ENCODE measurements around the gene C6orf141.

The C6orf141 gene

GRCh38 chr6:49551078-49551865 is 804 bp downstream of the C6orf141 start:
- TF ChIP-seq TAF1 (IDR thresholded peaks at IDR 0.05; ENCODE audit: borderline replicate concordance, insufficient read depth, low read length) (no peak), POLR2AphosphoS5 (IDR thresholded peaks at IDR 0.05; ENCODE audit: low read depth, low read length) (no peak), REST (IDR thresholded peaks at IDR 0.05; ENCODE audit: insufficient read depth in 1 of 2, low read depth in 2 of 2, low read length in 2 of 2) (no peak), FOXP2 (optimal IDR thresholded peaks at IDR 0.05; ENCODE audit: borderline replicate concordance, extremely low read depth, extremely low read length, insufficient read depth) (no peak), SIN3A (IDR thresholded peaks at IDR 0.05; ENCODE audit: borderline replicate concordance, insufficient read depth, low read length) (no peak)

GRCh38 chr6:49551866-49552129 is 1.3 kb downstream of the C6orf141 start:
- TF ChIP-seq TAF1 (IDR thresholded peaks at IDR 0.05; ENCODE audit: borderline replicate concordance, insufficient read depth, low read length) (no peak), SIN3A (IDR thresholded peaks at IDR 0.05; ENCODE audit: borderline replicate concordance, insufficient read depth, low read length) (no peak), FOXP2 (optimal IDR thresholded peaks at IDR 0.05; ENCODE audit: borderline replicate concordance, extremely low read depth, extremely low read length, insufficient read depth) (no peak), REST (IDR thresholded peaks at IDR 0.05; ENCODE audit: insufficient read depth in 1 of 2, low read depth in 2 of 2, low read length in 2 of 2) (no peak), POLR2AphosphoS5 (IDR thresholded peaks at IDR 0.05; ENCODE audit: low read depth, low read length) (no peak)

GRCh38 chr6:49552596-49552995 is 2.1 kb downstream of the C6orf141 start:
- no peak for TF ChIP-seq POLR2AphosphoS5 (IDR thresholded peaks at IDR 0.05; ENCODE audit: low read depth, low read length)
- TF ChIP-seq TAF1 (IDR thresholded peaks at IDR 0.05; ENCODE audit: borderline replicate concordance, insufficient read depth, low read length) = no peak
- no peak for TF ChIP-seq REST (IDR thresholded peaks at IDR 0.05; ENCODE audit: insufficient read depth in 1 of 2, low read depth in 2 of 2, low read length in 2 of 2)
- TF ChIP-seq FOXP2 (optimal IDR thresholded peaks at IDR 0.05; ENCODE audit: borderline replicate concordance, extremely low read depth, extremely low read length, insufficient read depth) = no peak
- no peak for TF ChIP-seq SIN3A (IDR thresholded peaks at IDR 0.05; ENCODE audit: borderline replicate concordance, insufficient read depth, low read length)

GRCh38 chr6:49553384-49553783 is 2.9 kb downstream of the C6orf141 start:
- no peak for TF ChIP-seq REST (IDR thresholded peaks at IDR 0.05; ENCODE audit: insufficient read depth in 1 of 2, low read depth in 2 of 2, low read length in 2 of 2)

- no peak for TF ChIP-seq SIN3A (IDR thresholded peaks at IDR 0.05; ENCODE audit: borderline replicate concordance, insufficient read depth, low read length)
- no peak for TF ChIP-seq POLR2AphosphoS5 (IDR thresholded peaks at IDR 0.05; ENCODE audit: low read depth, low read length)
- TF ChIP-seq REST (IDR thresholded peaks at IDR 0.05; ENCODE audit: insufficient read depth in 1 of 2, low read depth in 2 of 2, low read length in 2 of 2) = no peak
- no peak for TF ChIP-seq FOXP2 (optimal IDR thresholded peaks at IDR 0.05; ENCODE audit: borderline replicate concordance, extremely low read depth, extremely low read length, insufficient read depth)
- no peak for TF ChIP-seq TAF1 (IDR thresholded peaks at IDR 0.05; ENCODE audit: borderline replicate concordance, insufficient read depth, low read length)
These were observed 5.5 kb downstream of the C6orf141 start for GRCh38 chr6:49555951-49556350.

All from PFSK-1 (cell line).